HepG2 (cell line): ENCODE measurements around the gene ADRM1. TPM values are rescaled to one million over a fixed set of nuclear protein-coding genes. Genes with fewer than 3 reads are reported as not detected.
A peak's percentile ranks its signal among the peaks of the same experiment; 100 is the strongest.

Experiments
- ELF1 ChIP-seq: sonication (generic); formaldehyde crosslinking; IDR thresholded peaks from 2 replicates; pipeline ENCODE4 v1.4.0; 2020; ENCODE audit warnings: missing genetic modification reagents
- HMGA1 ChIP-seq: sonication (generic); formaldehyde crosslinking; conservative IDR thresholded peaks from 2 replicates; pipeline ENCODE4 v1.4.0; 2020; ENCODE audit warnings: missing genetic modification reagents
- HOXA9 ChIP-seq: sonication (generic); formaldehyde crosslinking; IDR thresholded peaks from 2 replicates; pipeline ENCODE4 v1.8.1; 2022; ENCODE audit warnings: missing genetic modification reagents, mild to moderate bottlenecking, moderate library complexity, borderline replicate concordance
- KDM5A ChIP-seq: fragments of 200-600 bp; sonication (generic); IDR thresholded peaks from 2 replicates; pipeline ENCODE4 v1.7.0; 2018; ENCODE audit warnings: antibody characterized with exemption, mild to moderate bottlenecking, low read length, borderline replicate concordance
- MIXL1 ChIP-seq: IDR thresholded peaks from 2 replicates; pipeline ENCODE4 v1.6.1; 2016
- NPAS2 ChIP-seq: sonication (generic); formaldehyde crosslinking; IDR thresholded peaks from 2 replicates; pipeline ENCODE4 v1.8.0; 2022; ENCODE audit warnings: mild to moderate bottlenecking, missing genetic modification reagents, borderline replicate concordance
- PTBP1 ChIP-seq: fragments of 200-400 bp; formaldehyde crosslinking; IDR thresholded peaks from 2 replicates; pipeline ENCODE4 v1.6.1; 2018; ENCODE audit warnings: low read length, low read depth; ENCODE audit not compliant: poor library complexity, severe bottlenecking
- SAP130 ChIP-seq: IDR thresholded peaks from 2 replicates; pipeline ENCODE4 v1.6.1; 2016; ENCODE audit warnings: low read depth
- SMAD3 ChIP-seq: sonication (generic); formaldehyde crosslinking; IDR thresholded peaks from 2 replicates; pipeline ENCODE4 v1.4.0; 2020; ENCODE audit warnings: missing genetic modification reagents
- ZNF12 ChIP-seq: sonication (generic); formaldehyde crosslinking; IDR thresholded peaks from 2 replicates; pipeline ENCODE4 v1.5.0; 2020; ENCODE audit warnings: missing genetic modification reagents
- ZNF180 ChIP-seq: sonication (generic); formaldehyde crosslinking; IDR thresholded peaks from 2 replicates; pipeline ENCODE4 v1.4.0; 2020; ENCODE audit warnings: low read depth, missing genetic modification reagents, borderline replicate concordance
- ZNF24 ChIP-seq: fragments of 450-650 bp; IDR thresholded peaks from 2 replicates; pipeline ENCODE4 v1.6.1; 2017; ENCODE audit warnings: antibody characterized with exemption, mild to moderate bottlenecking
- ZNF296 ChIP-seq: sonication (generic); formaldehyde crosslinking; conservative IDR thresholded peaks from 2 replicates; pipeline ENCODE4 v1.5.0; 2020; ENCODE audit warnings: mild to moderate bottlenecking, missing genetic modification reagents
- ZNF713 ChIP-seq: sonication (generic); formaldehyde crosslinking; IDR thresholded peaks from 2 replicates; pipeline ENCODE4 v1.4.0; 2020; ENCODE audit warnings: mild to moderate bottlenecking, missing genetic modification reagents
- polyA plus RNA-seq, 8 experiments: library from polyadenylated mRNA; depleted of rRNA in 3 of 8; stranded (reverse) in 7 of 8; unstranded in 1 of 8; fragments of >200 nt; fragmentation: Illumina TruSeq in 4 of 8; extraction: Trizol in 4 of 8; gene quantifications; 2 replicates each; pipeline versions ENCODE4 v1.2.1 to v1.2.3, GENCODE V29; 2011 to 2016; ENCODE audit warnings: low read depth in 4 of 8, missing spikeins in 1 of 8, mixed read lengths in 1 of 8; ENCODE audit not compliant: insufficient read depth in 1 of 8
- total RNA-seq, 5 experiments: library from RNA; depleted of rRNA; stranded (reverse); fragments of >200 nt; fragmentation: Illumina TruSeq; extraction: Trizol; gene quantifications; 2 replicates each; pipeline ENCODE4 v1.2.3, GENCODE V29; 2016; ENCODE audit warnings: low read depth in 1 of 5
- TF ChIP-seq, protein P1 (sequence below): sonication (generic); formaldehyde crosslinking; IDR thresholded peaks from 2 replicates; pipeline ENCODE4 v1.5.0; 2020; ENCODE audit warnings: mild to moderate bottlenecking, missing genetic modification reagents, borderline replicate concordance
- TF ChIP-seq, protein P2 (sequence below): sonication (generic); formaldehyde crosslinking; IDR thresholded peaks from 2 replicates; pipeline ENCODE4 v1.9.0; 2022; ENCODE audit warnings: missing genetic modification reagents, mild to moderate bottlenecking, borderline replicate concordance
- TF ChIP-seq, protein P3 (sequence below): sonication (generic); formaldehyde crosslinking; IDR thresholded peaks from 2 replicates; pipeline ENCODE4 v1.4.0; 2020; ENCODE audit warnings: missing genetic modification reagents
- TF ChIP-seq, protein P4 (sequence below): sonication (generic); formaldehyde crosslinking; IDR thresholded peaks from 2 replicates; pipeline ENCODE4 v1.4.0; 2020; ENCODE audit warnings: low read depth, mild to moderate bottlenecking, missing genetic modification reagents
- TF ChIP-seq, protein P5 (sequence below): IDR thresholded peaks from 2 replicates; pipeline ENCODE4 v1.6.1; 2018; ENCODE audit warnings: missing genetic modification reagents, mild to moderate bottlenecking, missing compliant biosample characterization

The ADRM1 gene
- total and polyA plus RNA-seq, 2 of the 13 experiments (the other 11 are each of a cell fraction or from before 2014, with no cell fraction given), result 92.9 to 154 TPM

DNA sequence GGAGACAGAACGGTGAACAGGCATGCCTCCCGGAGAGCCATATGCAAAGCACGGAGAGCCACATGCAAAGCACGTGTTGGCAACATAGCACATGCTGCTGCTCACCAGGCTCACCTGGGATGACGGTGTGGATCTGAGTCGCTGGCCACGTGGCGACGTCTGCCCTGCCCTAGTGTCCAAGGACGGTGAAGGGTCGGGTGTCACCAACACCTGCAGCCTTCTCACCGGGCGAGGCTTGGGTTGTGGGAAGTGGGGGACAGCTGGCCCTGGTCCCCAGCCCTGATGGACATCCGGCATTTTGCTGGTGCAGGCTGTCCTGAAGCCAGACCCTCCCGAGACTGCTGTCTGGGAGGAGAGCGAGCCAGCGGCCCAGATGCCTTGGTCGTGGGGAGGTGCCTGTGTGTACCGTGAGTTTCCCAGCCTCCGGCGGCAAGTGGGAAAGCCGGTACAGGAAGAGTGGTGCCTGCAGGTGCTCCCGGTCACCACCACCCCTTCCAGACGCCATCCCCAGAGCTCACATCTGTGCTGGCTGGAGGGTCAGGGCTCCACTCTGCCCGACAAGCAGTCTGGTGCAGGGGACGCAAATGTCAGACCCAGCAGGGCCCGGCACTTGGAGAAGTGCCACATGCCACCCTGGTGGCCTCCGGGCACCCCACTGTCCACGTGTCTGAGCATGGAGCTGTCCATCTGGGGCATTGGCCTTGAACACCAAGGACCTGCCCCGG, 5.9 kb upstream of the ADRM1 start (continued):
- TF ChIP-seq, protein P1, sequence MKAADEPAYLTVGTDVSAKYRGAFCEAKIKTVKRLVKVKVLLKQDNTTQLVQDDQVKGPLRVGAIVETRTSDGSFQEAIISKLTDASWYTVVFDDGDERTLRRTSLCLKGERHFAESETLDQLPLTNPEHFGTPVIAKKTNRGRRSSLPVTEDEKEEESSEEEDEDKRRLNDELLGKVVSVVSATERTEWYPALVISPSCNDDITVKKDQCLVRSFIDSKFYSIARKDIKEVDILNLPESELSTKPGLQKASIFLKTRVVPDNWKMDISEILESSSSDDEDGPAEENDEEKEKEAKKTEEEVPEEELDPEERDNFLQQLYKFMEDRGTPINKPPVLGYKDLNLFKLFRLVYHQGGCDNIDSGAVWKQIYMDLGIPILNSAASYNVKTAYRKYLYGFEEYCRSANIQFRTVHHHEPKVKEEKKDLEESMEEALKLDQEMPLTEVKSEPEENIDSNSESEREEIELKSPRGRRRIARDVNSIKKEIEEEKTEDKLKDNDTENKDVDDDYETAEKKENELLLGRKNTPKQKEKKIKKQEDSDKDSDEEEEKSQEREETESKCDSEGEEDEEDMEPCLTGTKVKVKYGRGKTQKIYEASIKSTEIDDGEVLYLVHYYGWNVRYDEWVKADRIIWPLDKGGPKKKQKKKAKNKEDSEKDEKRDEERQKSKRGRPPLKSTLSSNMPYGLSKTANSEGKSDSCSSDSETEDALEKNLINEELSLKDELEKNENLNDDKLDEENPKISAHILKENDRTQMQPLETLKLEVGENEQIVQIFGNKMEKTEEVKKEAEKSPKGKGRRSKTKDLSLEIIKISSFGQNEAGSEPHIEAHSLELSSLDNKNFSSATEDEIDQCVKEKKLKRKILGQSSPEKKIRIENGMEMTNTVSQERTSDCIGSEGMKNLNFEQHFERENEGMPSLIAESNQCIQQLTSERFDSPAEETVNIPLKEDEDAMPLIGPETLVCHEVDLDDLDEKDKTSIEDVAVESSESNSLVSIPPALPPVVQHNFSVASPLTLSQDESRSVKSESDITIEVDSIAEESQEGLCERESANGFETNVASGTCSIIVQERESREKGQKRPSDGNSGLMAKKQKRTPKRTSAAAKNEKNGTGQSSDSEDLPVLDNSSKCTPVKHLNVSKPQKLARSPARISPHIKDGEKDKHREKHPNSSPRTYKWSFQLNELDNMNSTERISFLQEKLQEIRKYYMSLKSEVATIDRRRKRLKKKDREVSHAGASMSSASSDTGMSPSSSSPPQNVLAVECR (CRISPR knock-in tag), result no peak
- TF ChIP-seq, protein P2, sequence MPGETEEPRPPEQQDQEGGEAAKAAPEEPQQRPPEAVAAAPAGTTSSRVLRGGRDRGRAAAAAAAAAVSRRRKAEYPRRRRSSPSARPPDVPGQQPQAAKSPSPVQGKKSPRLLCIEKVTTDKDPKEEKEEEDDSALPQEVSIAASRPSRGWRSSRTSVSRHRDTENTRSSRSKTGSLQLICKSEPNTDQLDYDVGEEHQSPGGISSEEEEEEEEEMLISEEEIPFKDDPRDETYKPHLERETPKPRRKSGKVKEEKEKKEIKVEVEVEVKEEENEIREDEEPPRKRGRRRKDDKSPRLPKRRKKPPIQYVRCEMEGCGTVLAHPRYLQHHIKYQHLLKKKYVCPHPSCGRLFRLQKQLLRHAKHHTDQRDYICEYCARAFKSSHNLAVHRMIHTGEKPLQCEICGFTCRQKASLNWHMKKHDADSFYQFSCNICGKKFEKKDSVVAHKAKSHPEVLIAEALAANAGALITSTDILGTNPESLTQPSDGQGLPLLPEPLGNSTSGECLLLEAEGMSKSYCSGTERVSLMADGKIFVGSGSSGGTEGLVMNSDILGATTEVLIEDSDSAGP (CRISPR knock-in tag), result 0 out of 2 replicates have a peak, but pooled peaks have one; percentile 42
- TF ChIP-seq, protein P3, sequence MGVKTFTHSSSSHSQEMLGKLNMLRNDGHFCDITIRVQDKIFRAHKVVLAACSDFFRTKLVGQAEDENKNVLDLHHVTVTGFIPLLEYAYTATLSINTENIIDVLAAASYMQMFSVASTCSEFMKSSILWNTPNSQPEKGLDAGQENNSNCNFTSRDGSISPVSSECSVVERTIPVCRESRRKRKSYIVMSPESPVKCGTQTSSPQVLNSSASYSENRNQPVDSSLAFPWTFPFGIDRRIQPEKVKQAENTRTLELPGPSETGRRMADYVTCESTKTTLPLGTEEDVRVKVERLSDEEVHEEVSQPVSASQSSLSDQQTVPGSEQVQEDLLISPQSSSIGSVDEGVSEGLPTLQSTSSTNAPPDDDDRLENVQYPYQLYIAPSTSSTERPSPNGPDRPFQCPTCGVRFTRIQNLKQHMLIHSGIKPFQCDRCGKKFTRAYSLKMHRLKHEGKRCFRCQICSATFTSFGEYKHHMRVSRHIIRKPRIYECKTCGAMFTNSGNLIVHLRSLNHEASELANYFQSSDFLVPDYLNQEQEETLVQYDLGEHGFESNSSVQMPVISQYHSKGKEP (CRISPR knock-in tag), result no peak
- TF ChIP-seq ZNF296 (no peak), KDM5A (no peak), SAP130 (CRISPR knock-in tag) (0 out of 2 replicates have a peak, but pooled peaks have one; percentile 17), HOXA9 (CRISPR knock-in tag) (no peak), ZNF713 (CRISPR knock-in tag) (no peak), SMAD3 (CRISPR knock-in tag) (no peak), NPAS2 (CRISPR knock-in tag) (no peak), MIXL1 (CRISPR knock-in tag) (no peak), HMGA1 (CRISPR knock-in tag) (no peak), ZNF12 (no peak), ZNF24 (no peak), ELF1 (CRISPR knock-in tag) (no peak), PTBP1 (no peak), ZNF180 (CRISPR knock-in tag) (no peak)
- TF ChIP-seq, protein P4, sequence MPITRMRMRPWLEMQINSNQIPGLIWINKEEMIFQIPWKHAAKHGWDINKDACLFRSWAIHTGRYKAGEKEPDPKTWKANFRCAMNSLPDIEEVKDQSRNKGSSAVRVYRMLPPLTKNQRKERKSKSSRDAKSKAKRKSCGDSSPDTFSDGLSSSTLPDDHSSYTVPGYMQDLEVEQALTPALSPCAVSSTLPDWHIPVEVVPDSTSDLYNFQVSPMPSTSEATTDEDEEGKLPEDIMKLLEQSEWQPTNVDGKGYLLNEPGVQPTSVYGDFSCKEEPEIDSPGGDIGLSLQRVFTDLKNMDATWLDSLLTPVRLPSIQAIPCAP (CRISPR knock-in tag), result no peak
- TF ChIP-seq, protein P5, sequence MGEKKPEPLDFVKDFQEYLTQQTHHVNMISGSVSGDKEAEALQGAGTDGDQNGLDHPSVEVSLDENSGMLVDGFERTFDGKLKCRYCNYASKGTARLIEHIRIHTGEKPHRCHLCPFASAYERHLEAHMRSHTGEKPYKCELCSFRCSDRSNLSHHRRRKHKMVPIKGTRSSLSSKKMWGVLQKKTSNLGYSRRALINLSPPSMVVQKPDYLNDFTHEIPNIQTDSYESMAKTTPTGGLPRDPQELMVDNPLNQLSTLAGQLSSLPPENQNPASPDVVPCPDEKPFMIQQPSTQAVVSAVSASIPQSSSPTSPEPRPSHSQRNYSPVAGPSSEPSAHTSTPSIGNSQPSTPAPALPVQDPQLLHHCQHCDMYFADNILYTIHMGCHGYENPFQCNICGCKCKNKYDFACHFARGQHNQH (CRISPR knock-in tag), result no peak
